DOHH2 (cell line): ENCODE data around the gene MOK.

Source experiments
- H3F3A ChIP-seq: fragments of 200-600 bp; sonication (generic), shearing (Covaris generic); 2 replicates; pipeline ENCODE4 v1.6.0; 2016; ENCODE audit warnings: antibody characterized with exemption, mild to moderate bottlenecking; ENCODE audit not compliant: control insufficient read depth, insufficient read depth
- H3K27ac ChIP-seq: fragments of 200-600 bp; sonication (generic); 2 replicates; pipeline ENCODE4 v1.5.1; 2014; ENCODE audit warnings: low read depth, mild to moderate bottlenecking, low read length, moderate library complexity
- H3K27me3 ChIP-seq: fragments of 200-600 bp; sonication (generic); 2 replicates; pipeline ENCODE4 v1.6.1; 2014; ENCODE audit warnings: mild to moderate bottlenecking, low read length, mixed read lengths; ENCODE audit not compliant: control insufficient read depth
- H3K36me3 ChIP-seq: fragments of 200-600 bp; sonication (generic); 2 replicates; pipeline ENCODE4 v1.6.1; 2014; ENCODE audit warnings: mild to moderate bottlenecking, low read length, moderate library complexity, mixed read lengths; ENCODE audit not compliant: control insufficient read depth
- H3K4me1 ChIP-seq: fragments of 200-600 bp; sonication (generic); 2 replicates; pipeline ENCODE4 v1.6.1; 2014; ENCODE audit warnings: mild to moderate bottlenecking, low read length, mixed read lengths; ENCODE audit not compliant: control insufficient read depth
- H3K4me2 ChIP-seq: fragments of 200-600 bp; sonication (generic); 2 replicates; pipeline ENCODE4 v1.6.0; 2014; ENCODE audit warnings: mild to moderate bottlenecking, low read length, moderate library complexity
- H3K4me3 ChIP-seq: fragments of 200-600 bp; sonication (generic); 2 replicates; pipeline ENCODE4 v1.5.1; 2014; ENCODE audit warnings: mild to moderate bottlenecking, low read length, mixed read lengths
- H3K79me2 ChIP-seq: fragments of 200-600 bp; sonication (generic); 2 replicates; pipeline ENCODE4 v1.6.1; 2014; ENCODE audit warnings: mild to moderate bottlenecking, low read length, mixed read lengths; ENCODE audit not compliant: control insufficient read depth
- H3K9me2 ChIP-seq: fragments of 200-600 bp; sonication (generic); replicated peaks from 2 replicates; pipeline ENCODE4 v1.6.1; 2014; ENCODE audit warnings: mild to moderate bottlenecking, low read length, mixed read lengths; ENCODE audit not compliant: control insufficient read depth
- H3K9me3 ChIP-seq: fragments of 200-600 bp; sonication (generic); 2 replicates; pipeline ENCODE4 v1.6.1; 2014; ENCODE audit warnings: antibody characterized with exemption, low read length, mixed read lengths; ENCODE audit not compliant: control insufficient read depth, insufficient read depth
- H4K20me1 ChIP-seq: fragments of 200-600 bp; sonication (generic); 2 replicates; pipeline ENCODE4 v1.6.0; 2014; ENCODE audit warnings: low read depth, mild to moderate bottlenecking, antibody characterized with exemption, low read length, moderate library complexity; ENCODE audit not compliant: control insufficient read depth, insufficient read depth
- EZH2phosphoT487 ChIP-seq: fragments of 200-600 bp; sonication (generic); IDR thresholded peaks from 2 replicates; pipeline ENCODE4 v1.6.1; 2017; ENCODE audit warnings: borderline replicate concordance, mild to moderate bottlenecking, antibody characterized with exemption, low read length, moderate library complexity, mixed read lengths
- TF ChIP-seq, protein P1 (sequence below): fragments of 200-600 bp; sonication (generic); IDR thresholded peaks from one replicate; pipeline ENCODE4 v1.5.1; 2014; ENCODE audit warnings: antibody characterized with exemption, mild to moderate bottlenecking, low read depth, low read length; ENCODE audit not compliant: poor library complexity, severe bottlenecking

The MOK gene

DNA sequence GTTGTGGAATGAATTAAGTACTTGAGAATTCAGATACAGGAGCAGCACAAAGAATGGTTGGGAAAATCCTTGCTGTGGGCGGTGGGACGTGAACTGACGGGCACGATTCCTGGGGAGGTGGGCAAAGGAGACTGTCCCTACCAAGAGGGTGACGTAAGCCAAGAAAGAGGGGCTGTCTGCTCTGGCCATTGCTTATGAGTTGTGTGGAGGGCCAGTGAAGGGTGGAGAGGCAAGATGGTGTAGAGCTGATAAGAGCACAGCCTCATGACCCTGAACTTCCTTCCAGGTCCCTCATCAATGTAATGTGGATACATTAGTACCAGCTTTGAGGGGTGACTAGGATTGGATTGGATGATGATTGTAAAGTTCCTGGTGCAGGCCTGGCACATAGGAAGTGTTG is 115.1 kb downstream of the MOK start:
- no peak overlapping the region for H3K4me2 ChIP-seq
- peaks cover 17% of the 10 kb centered on the region for H3K4me1 ChIP-seq
- H3K27me3 ChIP-seq, result no peaks in the 10 kb centered on the region
- H3K79me2 ChIP-seq, result peaks cover 88% of the 10 kb centered on the region
- peaks cover 2% of the 10 kb centered on the region; the same call in 1 of the 2 replicates for H3K36me3 ChIP-seq
- no peaks in the 10 kb centered on the region for H3K9me2 ChIP-seq
- H3K9me3 ChIP-seq, result no peaks in the 10 kb centered on the region
- H3K27ac ChIP-seq, result no peak overlapping the region
- no peaks in the 10 kb centered on the region for H3F3A ChIP-seq
- H4K20me1 ChIP-seq, result peaks cover 13% of the 10 kb centered on the region
- TF ChIP-seq EZH2phosphoT487, result no peak
- TF ChIP-seq, protein P1, sequence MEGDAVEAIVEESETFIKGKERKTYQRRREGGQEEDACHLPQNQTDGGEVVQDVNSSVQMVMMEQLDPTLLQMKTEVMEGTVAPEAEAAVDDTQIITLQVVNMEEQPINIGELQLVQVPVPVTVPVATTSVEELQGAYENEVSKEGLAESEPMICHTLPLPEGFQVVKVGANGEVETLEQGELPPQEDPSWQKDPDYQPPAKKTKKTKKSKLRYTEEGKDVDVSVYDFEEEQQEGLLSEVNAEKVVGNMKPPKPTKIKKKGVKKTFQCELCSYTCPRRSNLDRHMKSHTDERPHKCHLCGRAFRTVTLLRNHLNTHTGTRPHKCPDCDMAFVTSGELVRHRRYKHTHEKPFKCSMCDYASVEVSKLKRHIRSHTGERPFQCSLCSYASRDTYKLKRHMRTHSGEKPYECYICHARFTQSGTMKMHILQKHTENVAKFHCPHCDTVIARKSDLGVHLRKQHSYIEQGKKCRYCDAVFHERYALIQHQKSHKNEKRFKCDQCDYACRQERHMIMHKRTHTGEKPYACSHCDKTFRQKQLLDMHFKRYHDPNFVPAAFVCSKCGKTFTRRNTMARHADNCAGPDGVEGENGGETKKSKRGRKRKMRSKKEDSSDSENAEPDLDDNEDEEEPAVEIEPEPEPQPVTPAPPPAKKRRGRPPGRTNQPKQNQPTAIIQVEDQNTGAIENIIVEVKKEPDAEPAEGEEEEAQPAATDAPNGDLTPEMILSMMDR, result no peak
- H3K4me3 ChIP-seq, result no peak overlapping the region

DNA sequence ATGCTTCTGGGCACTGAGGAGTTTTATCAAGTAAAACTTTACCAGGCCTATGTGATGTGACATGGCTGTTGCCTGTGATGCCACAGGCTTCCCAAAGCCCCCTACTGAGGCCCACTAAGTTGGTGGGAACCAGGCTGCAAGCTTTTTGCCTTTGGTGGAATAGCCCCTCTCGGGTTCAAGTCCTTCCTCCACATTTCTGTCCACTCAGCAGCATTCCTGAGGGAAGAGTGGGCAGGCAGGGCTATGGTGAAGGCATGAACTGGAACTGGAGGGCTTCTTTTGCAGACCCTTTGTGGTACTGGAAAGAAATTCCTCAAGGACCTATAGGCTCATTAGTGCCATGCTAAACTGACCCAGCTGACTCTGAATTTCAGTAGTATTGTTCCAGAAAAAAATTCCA is 116.8 kb downstream of the MOK start:
- peaks cover 12% of the 10 kb centered on the region for H3K4me1 ChIP-seq
- peaks cover 90% of the 10 kb centered on the region for H3K79me2 ChIP-seq
- H3K27ac ChIP-seq, result no peak overlapping the region
- no peaks in the 10 kb centered on the region for H3K27me3 ChIP-seq
- H4K20me1 ChIP-seq, result peaks cover 15% of the 10 kb centered on the region
- H3K36me3 ChIP-seq, result no peaks in the 10 kb centered on the region
- H3K9me2 ChIP-seq, result no peaks in the 10 kb centered on the region
- TF ChIP-seq EZH2phosphoT487, result no peak
- TF ChIP-seq, protein P1, result no peak
- H3K9me3 ChIP-seq, result no peaks in the 10 kb centered on the region
- no peak overlapping the region for H3K4me2 ChIP-seq
- H3F3A ChIP-seq, result no peaks in the 10 kb centered on the region
- H3K4me3 ChIP-seq, result no peak overlapping the region

DNA sequence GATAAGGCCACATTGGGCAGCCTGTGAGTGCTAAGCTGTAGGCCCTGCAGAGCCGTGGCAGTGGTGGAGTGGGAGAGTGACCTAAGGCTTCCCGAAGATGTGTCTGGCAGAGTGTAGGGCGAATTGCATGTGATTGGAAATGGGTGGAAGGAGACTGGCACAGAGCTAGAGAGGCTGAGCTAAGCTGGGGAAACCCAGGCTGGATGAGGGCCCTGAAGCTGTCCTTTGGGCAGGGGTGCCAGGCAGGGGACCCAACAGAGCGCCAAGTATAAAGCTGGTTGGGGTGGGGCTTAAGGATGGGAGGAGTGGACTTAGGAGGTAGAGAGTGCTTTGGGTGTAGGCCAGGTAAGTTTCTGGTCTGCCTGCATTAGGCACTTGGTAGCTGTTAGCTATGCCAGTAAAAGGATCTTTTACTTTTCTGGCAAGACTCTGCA is 117.4 kb downstream of the MOK start:
- H3K4me2 ChIP-seq, result no peak overlapping the region
- peaks cover 17% of the 10 kb centered on the region for H4K20me1 ChIP-seq
- TF ChIP-seq, protein P1, result no peak
- TF ChIP-seq EZH2phosphoT487, result no peak

More for the DNA sequence above, 117.4 kb downstream of the MOK start:
- Histone ChIP-seq H3K36me3 (no peaks in the 10 kb centered on the region), H3K79me2 (peaks cover 94% of the 10 kb centered on the region), H3K27ac (no peak overlapping the region), H3K9me2 (no peaks in the 10 kb centered on the region), H3K4me1 (peaks cover 12% of the 10 kb centered on the region), H3F3A (no peaks in the 10 kb centered on the region), H3K9me3 (no peaks in the 10 kb centered on the region), H3K4me3 (no peak overlapping the region), H3K27me3 (no peaks in the 10 kb centered on the region)
